Measurements from ENCODE around the gene PILRA.
A peak's percentile ranks its signal among the peaks of the same experiment; 100 is the strongest.

Gene PILRA

DNA sequence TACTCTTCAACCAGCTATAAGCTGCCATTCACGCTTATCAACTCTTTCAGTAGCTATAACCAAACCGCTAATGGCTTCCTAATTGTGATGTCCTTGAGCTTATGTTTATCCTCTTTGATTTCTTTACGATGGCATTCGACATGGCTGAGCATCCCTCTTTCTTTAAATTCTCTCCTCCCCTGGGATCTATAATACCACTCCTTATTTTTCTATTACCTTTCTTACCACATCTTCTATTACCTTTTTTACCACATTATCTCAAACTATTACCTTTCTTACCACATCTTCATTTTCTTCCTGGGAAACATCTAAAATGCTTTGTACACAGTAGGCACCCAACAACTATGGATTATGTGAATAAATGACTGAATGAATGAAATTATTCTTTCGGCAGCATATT lies 42.2 kb downstream of the PILRA start:
- Histone ChIP-seq H3K27me3 (ENCODE audit: insufficient read depth, low read length) (no peaks in the 10 kb centered on the region), H3K4me1 (ENCODE audit: insufficient read depth, low read length) (peaks cover 5% of the 10 kb centered on the region), H3K9me3 (ENCODE audit: low read length) (no peaks in the 10 kb centered on the region), H3K36me3 (ENCODE audit: insufficient read depth, low read length) (no peaks in the 10 kb centered on the region), H3K4me3 (ENCODE audit: low read length) (no peak overlapping the region), H2AFZ (ENCODE audit: low read depth, low read length) (no peak overlapping the region)

DNA sequence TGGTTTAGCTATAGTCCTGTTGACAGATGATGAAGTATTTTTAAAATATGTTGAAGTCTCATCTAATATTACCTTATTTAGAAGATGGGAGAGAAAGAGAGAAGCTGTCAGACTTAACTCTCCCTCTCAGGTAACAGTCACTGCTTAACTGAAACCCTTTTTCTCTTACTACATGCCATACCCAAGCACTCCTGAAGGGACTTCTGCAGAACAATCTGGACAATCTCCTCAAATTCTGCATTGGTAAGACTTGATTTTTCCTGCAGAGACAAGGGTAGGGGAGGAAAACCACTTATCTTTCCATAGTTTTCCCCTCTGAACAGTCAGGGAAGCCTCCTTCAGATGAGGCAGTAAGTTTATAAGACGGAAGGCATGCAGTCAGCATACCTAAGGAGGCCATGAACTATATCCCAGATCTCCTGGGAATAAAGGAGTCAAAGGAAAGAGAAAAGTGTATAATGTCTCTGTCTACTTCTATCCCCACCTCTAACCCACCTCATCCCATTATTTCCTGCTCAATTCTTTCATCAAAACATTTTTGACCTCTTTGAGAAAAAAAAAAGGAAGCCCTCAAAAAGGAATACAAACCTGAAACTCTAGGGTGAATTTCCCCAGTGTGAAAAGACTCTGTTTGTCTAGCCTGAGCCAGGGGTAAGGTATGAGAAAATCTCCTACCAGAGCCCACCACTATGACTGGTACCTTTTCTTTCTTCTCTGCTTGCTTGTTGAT lies 45.8 kb downstream of the PILRA start:
- Histone ChIP-seq H3K9me3 (ENCODE audit: low read length) (no peaks in the 10 kb centered on the region), H3K4me3 (ENCODE audit: low read length) (no peak overlapping the region), H2AFZ (ENCODE audit: low read depth, low read length) (no peak overlapping the region), H3K27me3 (ENCODE audit: insufficient read depth, low read length) (no peaks in the 10 kb centered on the region), H3K4me1 (ENCODE audit: insufficient read depth, low read length) (no peaks in the 10 kb centered on the region), H3K36me3 (ENCODE audit: insufficient read depth, low read length) (no peaks in the 10 kb centered on the region)

DNA sequence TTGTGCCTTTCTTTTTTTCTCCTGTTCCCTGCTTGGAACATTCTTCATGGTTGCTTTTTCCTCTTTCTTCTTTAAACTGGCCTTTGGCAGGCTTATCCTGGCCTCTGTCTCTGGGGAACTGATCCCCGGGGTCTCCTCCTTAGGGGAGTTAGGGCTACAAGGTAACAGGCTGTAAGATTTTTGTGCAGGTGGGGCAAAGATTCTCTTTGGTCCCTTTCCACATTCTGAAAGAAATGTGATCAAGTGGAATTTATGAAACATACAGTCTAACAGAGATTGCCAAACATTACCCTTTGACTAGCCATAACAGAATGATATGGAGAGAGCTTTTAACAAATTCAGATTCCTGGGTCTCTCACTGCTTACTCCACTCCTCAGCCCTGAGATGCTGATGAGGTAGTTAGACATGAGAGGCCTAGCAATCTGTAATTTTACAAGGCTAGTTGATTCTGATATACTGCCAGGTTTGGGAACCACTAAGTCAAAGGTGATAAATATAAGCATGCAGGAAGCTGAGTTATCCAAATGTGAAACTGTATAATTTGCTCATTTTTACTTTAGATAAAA lies 46.5 kb downstream of the PILRA start:
- Histone ChIP-seq H3K4me1 (ENCODE audit: insufficient read depth, low read length) (no peaks in the 10 kb centered on the region), H3K9me3 (ENCODE audit: low read length) (no peaks in the 10 kb centered on the region), H3K27me3 (ENCODE audit: insufficient read depth, low read length) (no peaks in the 10 kb centered on the region), H3K36me3 (ENCODE audit: insufficient read depth, low read length) (no peaks in the 10 kb centered on the region), H2AFZ (ENCODE audit: low read depth, low read length) (no peak overlapping the region), H3K4me3 (ENCODE audit: low read length) (no peak overlapping the region)

DNA sequence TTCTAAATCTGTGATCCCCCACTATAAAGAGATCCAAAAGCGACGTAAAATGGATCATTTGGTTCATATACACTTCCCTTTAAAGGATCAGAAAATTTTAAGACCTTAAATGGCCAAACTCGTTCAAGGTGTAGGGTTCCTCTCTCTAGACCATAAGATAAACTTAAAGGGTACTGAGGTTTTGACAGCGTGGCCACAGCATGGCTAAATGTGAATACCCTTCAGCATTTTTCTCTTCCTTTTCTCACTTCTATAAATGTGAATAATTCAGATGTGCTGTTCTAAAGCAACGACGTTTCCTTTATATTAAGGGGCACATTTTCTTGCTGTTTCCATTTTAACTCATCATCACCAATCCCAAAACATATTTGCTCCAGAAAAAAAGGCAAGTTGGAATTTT lies 50.0 kb downstream of the PILRA start:
- Histone ChIP-seq H3K4me1 (ENCODE audit: insufficient read depth, low read length) (no peaks in the 10 kb centered on the region), H2AFZ (ENCODE audit: low read depth, low read length) (no peak overlapping the region), H3K36me3 (ENCODE audit: insufficient read depth, low read length) (no peaks in the 10 kb centered on the region), H3K9me3 (ENCODE audit: low read length) (no peaks in the 10 kb centered on the region), H3K27me3 (ENCODE audit: insufficient read depth, low read length) (no peaks in the 10 kb centered on the region), H3K4me3 (ENCODE audit: low read length) (no peak overlapping the region)

DNA sequence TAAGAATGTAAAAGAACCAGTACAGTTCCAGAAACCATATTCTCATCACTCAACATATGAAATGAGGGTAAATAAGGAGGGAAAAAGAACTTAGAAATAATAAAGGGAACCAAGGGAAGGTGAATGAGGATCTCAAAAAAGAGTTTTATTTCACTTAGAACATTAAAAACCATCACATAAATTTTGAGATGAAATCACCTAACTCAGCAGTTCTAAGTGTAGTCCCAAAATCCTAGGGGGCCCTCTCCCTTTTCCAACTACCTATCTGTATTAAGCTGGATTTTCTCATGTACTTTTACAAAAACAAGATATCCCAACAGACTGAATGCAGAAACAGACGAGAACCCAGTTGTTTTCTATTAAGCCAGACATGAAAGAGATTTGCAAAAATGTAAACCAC lies 52.1 kb downstream of the PILRA start:
- no peaks in the 10 kb centered on the region for H3K9me3 ChIP-seq (ENCODE audit: low read length)
- H3K4me3 ChIP-seq (ENCODE audit: low read length): no peak overlapping the region
- no peaks in the 10 kb centered on the region for H3K27me3 ChIP-seq (ENCODE audit: insufficient read depth, low read length)
- no peak overlapping the region for H2AFZ ChIP-seq (ENCODE audit: low read depth, low read length)
- no peaks in the 10 kb centered on the region for H3K36me3 ChIP-seq (ENCODE audit: insufficient read depth, low read length)
- H3K4me1 ChIP-seq (ENCODE audit: insufficient read depth, low read length): peaks cover under 1% of the 10 kb centered on the region

DNA sequence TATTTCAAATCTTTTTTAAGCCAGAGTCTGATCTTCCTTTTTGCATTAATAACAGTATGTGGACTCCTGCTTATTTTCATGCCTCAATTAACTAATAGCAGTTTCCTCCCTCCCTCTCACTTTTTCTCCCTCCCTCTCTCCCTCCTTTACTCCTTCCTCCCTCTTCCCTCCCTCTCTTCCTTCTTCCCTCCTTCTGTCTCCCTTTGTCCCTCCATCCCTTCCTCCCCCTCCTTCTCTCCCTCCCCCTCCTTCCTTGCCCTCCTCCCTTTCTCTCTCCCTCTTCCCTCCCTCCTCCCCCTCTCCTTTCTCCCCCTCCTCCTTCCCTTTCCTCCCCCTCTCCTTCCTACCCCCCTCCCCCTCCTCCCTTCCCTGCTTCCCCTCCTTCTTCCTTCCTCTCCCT lies 53.2 kb downstream of the PILRA start:
- H3K4me1 ChIP-seq (ENCODE audit: insufficient read depth, low read length): peaks cover 12% of the 10 kb centered on the region
- H3K36me3 ChIP-seq (ENCODE audit: insufficient read depth, low read length): peaks cover 3% of the 10 kb centered on the region
- H3K9me3 ChIP-seq (ENCODE audit: low read length): no peaks in the 10 kb centered on the region
- no peak overlapping the region for H2AFZ ChIP-seq (ENCODE audit: low read depth, low read length)
- no peak overlapping the region for H3K4me3 ChIP-seq (ENCODE audit: low read length)
- H3K27me3 ChIP-seq (ENCODE audit: insufficient read depth, low read length): no peaks in the 10 kb centered on the region

DNA sequence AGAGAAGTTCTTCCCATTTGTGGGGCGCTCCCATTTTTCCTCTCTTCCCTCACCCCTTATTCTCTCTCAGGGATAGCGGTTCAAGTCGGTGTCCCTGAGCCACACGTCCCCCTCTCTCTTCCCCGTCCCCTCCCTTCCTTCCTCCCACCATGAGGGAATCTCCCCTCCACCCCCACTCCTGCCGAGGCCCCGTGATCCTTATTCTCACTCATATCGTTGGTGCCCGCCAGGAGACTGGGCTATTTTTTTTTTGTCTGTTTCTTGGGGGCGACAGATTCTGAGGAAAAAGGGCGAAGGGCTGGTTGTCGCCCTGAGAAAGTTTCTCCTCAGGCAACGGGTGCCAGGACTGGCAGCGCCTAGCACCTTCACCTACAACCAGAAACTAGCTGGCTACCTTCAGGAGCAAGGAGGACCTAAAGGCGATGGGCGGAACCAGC lies 54.5 kb downstream of the PILRA start:
- peak overlapping the region; percentile 69 for H2AFZ ChIP-seq (ENCODE audit: low read depth, low read length)
- no peaks in the 10 kb centered on the region for H3K27me3 ChIP-seq (ENCODE audit: insufficient read depth, low read length)
- H3K4me3 ChIP-seq (ENCODE audit: low read length): peak overlapping the region; percentile 74

DNA sequence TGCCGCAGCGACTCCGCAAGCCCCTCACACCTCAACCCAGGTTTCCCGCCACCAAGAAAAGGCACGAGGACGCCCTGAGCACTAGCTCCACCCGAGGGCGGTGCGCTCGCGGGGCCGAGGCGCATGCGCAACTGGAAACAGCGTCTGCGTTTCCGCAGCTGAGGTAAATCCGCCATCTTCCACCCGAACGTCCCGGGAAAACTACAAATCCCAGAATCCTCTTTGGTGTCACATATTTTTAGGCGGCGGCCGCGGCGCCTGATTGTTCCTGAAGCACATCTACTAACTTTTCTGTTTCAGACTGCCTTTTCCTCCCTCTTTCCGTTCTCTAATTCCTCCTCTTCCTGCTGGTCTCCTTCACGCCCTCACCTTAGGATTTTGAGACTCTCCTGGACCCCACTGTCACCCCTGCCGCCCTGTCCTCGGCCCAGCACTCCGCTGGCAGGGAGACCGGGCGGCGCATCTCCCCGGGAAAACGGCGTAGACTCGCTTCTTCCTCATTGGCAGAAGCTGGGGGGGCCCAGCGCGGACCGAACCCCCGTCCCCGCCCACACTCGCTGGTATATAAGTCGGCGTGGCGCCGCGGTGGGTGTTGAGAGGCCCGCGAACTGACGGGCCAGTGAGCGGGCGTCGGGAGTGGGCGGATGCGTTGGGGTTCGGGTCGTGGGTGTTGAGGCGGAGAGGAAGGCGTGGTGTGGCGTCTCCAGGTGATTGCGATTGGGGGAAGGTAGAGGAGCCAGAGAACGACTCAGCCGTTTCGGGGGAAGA lies 55.1 kb downstream of the PILRA start, which contains the start of gene ZCWPW1:
Gene ZCWPW1, minus strand, starts transcription at position 505 of the 768 bp plus-strand sequence. CDS start 8,054 bp downstream, outside the sequence.
- peak within 1 kb of the TSS; percentile 69 for H2AFZ ChIP-seq (ENCODE audit: low read depth, low read length)
- peaks cover 17% of the 10 kb centered on the region for H3K4me1 ChIP-seq (ENCODE audit: insufficient read depth, low read length)
- peaks cover 21% of the 10 kb centered on the region for H3K36me3 ChIP-seq (ENCODE audit: insufficient read depth, low read length)
- H3K27me3 ChIP-seq (ENCODE audit: insufficient read depth, low read length): no peaks in the 10 kb centered on the region
- H3K4me3 ChIP-seq (ENCODE audit: low read length): peak within 1 kb of the TSS; percentile 74
- no peaks in the 10 kb centered on the region for H3K9me3 ChIP-seq (ENCODE audit: low read length)

More for the DNA sequence above, 54.5 kb downstream of the PILRA start:
- H3K4me1 ChIP-seq (ENCODE audit: insufficient read depth, low read length): peaks cover 17% of the 10 kb centered on the region
- H3K9me3 ChIP-seq (ENCODE audit: low read length): no peaks in the 10 kb centered on the region
- H3K36me3 ChIP-seq (ENCODE audit: insufficient read depth, low read length): peaks cover 15% of the 10 kb centered on the region

DNA sequence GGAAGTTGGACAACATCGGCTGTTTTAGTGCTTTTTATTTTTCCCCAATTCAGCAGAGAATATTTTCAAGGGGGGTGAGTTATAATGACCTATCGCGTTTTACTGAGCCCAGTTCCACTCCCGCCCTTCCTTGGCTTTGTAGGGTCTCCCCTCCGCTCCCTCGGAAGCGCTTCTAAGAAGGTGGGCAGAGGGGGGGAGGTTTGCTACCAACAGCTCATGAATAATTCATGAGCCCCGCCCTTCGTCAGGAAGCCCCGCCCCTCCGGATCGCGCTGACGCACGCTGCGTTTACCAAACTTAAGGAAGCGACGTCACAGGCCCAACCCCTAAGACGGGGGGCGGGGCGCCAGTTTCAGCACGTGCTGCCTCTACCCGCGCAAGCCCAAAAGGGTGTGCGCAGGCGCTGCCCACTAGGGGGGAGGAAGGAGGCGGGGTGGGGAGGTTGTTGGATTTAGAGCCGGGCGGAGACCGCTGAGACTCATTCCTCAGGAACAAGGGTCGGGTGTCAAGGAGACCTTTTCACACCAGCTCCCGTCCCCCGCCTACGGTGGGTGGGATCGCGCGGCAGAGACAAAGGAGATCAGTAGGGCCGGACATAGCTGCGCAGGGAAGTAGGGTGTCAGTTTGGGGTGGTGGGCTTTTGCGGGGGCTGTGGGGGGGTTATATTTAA lies 55.8 kb downstream of the PILRA start:
- peak overlapping the region; percentile 74 for H3K4me3 ChIP-seq (ENCODE audit: low read length)
- peaks cover 28% of the 10 kb centered on the region for H3K36me3 ChIP-seq (ENCODE audit: insufficient read depth, low read length)
- H3K9me3 ChIP-seq (ENCODE audit: low read length): no peaks in the 10 kb centered on the region
- no peak overlapping the region for H2AFZ ChIP-seq (ENCODE audit: low read depth, low read length)
- H3K4me1 ChIP-seq (ENCODE audit: insufficient read depth, low read length): peaks cover 17% of the 10 kb centered on the region
- H3K27me3 ChIP-seq (ENCODE audit: insufficient read depth, low read length): no peaks in the 10 kb centered on the region

DNA sequence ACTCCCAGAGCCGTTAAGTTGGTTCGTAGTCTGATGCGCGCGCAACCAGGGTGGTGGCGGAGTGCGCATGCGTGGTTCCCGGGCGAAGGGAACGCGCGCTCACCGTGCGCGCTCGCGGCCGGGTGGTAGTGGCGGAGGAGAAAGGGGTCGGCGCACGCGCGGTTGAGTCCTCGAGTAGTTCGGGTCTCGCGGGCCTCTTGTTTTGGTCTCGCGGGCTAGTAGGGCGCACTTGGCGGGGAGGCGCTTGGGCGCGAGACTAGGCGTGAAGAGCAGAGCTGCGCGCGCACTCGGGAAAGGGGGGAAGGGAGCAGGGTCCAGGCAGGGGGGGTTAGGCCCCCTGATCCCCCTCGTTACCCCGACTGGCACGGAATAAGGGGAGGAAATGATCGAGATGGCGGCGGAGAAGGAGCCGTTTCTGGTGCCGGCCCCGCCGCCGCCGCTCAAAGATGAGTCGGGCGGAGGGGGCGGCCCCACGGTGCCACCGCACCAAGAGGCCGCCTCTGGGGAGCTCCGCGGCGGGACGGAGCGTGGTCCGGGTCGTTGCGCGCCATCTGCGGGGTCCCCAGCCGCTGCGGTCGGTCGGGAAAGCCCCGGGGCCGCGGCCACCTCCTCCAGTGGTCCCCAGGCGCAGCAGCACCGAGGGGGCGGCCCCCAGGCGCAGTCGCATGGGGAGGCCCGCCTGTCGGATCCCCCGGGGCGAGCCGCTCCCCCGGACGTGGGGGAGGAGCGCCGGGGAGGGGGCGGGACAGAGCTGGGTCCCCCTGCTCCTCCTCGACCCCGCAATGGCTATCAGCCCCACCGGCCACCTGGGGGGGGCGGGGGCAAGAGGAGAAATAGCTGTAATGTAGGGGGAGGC lies 56.6 kb downstream of the PILRA start, which contains the start of gene MEPCE:
Gene MEPCE, plus strand, starts transcription at position 195 of the 856 bp plus-strand sequence. Its CDS starts 188 bp downstream, at position 383.
- peaks cover 34% of the 10 kb centered on the region for H3K36me3 ChIP-seq (ENCODE audit: insufficient read depth, low read length)
- H3K27me3 ChIP-seq (ENCODE audit: insufficient read depth, low read length): no peaks in the 10 kb centered on the region
- H3K4me3 ChIP-seq (ENCODE audit: low read length): peak within 1 kb of the TSS; percentile 74
- H2AFZ ChIP-seq (ENCODE audit: low read depth, low read length): peak within 1 kb of the TSS; percentile 69
- H3K4me1 ChIP-seq (ENCODE audit: insufficient read depth, low read length): peaks cover 21% of the 10 kb centered on the region
- H3K9me3 ChIP-seq (ENCODE audit: low read length): no peaks in the 10 kb centered on the region

DNA sequence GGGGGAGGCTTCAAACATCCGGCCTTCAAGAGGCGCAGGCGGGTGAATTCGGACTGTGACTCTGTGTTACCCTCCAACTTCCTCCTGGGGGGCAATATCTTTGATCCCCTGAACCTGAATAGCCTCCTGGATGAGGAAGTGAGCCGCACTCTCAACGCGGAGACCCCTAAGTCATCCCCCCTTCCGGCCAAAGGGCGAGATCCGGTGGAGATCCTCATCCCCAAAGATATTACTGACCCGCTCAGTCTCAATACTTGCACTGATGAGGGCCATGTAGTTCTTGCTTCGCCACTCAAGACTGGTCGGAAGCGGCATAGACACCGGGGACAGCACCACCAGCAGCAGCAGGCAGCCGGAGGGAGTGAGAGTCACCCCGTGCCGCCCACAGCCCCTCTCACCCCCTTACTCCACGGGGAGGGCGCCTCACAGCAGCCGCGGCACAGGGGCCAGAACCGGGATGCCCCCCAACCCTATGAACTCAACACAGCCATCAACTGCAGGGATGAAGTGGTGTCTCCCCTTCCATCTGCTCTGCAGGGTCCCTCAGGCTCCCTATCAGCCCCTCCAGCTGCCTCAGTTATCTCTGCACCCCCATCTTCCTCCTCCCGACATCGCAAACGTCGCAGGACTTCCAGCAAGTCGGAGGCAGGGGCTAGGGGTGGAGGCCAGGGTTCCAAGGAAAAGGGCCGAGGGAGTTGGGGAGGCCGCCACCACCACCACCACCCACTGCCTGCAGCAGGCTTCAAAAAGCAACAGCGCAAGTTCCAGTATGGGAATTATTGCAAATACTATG lies 57.4 kb downstream of the PILRA start:
- Histone ChIP-seq H3K9me3 (ENCODE audit: low read length) (no peaks in the 10 kb centered on the region), H3K4me1 (ENCODE audit: insufficient read depth, low read length) (peaks cover 29% of the 10 kb centered on the region), H3K27me3 (ENCODE audit: insufficient read depth, low read length) (no peaks in the 10 kb centered on the region), H3K4me3 (ENCODE audit: low read length) (peak overlapping the region; percentile 71), H3K36me3 (ENCODE audit: insufficient read depth, low read length) (peaks cover 39% of the 10 kb centered on the region), H2AFZ (ENCODE audit: low read depth, low read length) (no peak overlapping the region)

Data from neuron (in vitro differentiated cells).